Adipocyte (in vitro differentiated cells): ENCODE data around the gene ZDHHC11.
"Not testable (repeated sequence)": the region's sequence is repeated elsewhere in the genome, so short reads cannot be mapped to it uniquely, and the experiment has no call there.

ENCODE experiments used
- DNase-seq: peaks from one replicate; pipeline ENCODE4 v3.0.0-alpha.2; 2015; ENCODE audit warnings: low read depth
- H3K27me3 ChIP-seq: replicated peaks from 2 replicates; pipeline ENCODE4 v1.7.0; 2013; ENCODE audit warnings: mild to moderate bottlenecking, low read length, moderate library complexity; ENCODE audit not compliant: control insufficient read depth, insufficient read depth
- H3K36me3 ChIP-seq: 2 replicates; pipeline ENCODE4 v1.7.0; 2013; ENCODE audit warnings: low read length, mild to moderate bottlenecking, moderate library complexity; ENCODE audit not compliant: control insufficient read depth, insufficient read depth, severe bottlenecking
- H3K4me1 ChIP-seq: 2 replicates; pipeline ENCODE4 v1.7.0; 2013; ENCODE audit warnings: mild to moderate bottlenecking, low read length, moderate library complexity; ENCODE audit not compliant: control insufficient read depth, insufficient read depth
- H3K4me3 ChIP-seq: 2 replicates; pipeline ENCODE4 v1.7.0; 2013; ENCODE audit warnings: mild to moderate bottlenecking, low read length, moderate library complexity
- H3K9ac ChIP-seq: 2 replicates; pipeline ENCODE4 v1.7.0; 2013; ENCODE audit warnings: mild to moderate bottlenecking, low read length, moderate library complexity
- H3K9me3 ChIP-seq: 2 replicates; pipeline ENCODE4 v1.7.0; 2013; ENCODE audit warnings: mild to moderate bottlenecking, low read length, moderate library complexity; ENCODE audit not compliant: control insufficient read depth

ZDHHC11 gene

DNA sequence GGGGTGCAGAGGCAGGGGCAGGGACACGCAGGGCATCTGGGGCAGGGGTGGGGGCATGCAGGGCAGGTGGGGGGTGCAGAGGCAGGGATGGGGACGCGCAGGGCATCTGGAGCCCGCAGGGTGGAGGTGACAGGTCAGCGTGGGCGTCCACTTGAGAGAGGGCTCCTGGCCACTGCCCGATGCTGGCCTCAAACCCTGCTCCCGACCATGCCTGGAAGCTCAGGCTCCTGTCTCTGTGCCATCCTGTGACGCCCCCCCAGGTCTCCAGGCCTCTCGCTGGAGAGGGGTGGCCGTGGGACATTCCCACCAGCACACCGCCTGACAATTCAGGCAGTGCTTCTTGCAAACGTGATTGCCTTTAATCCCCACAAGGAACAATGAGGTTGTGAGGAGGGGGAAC lies 99.3 kb downstream of the ZDHHC11 start:
- Histone ChIP-seq H3K4me1 (no peaks in the 10 kb centered on the region), H3K9me3 (no peaks in the 10 kb centered on the region), H3K36me3 (no peaks in the 10 kb centered on the region), H3K27me3 (no peaks in the 10 kb centered on the region), H3K4me3 (no peak overlapping the region), H3K9ac (no peak overlapping the region)
- DNase-seq, result no peak

DNA sequence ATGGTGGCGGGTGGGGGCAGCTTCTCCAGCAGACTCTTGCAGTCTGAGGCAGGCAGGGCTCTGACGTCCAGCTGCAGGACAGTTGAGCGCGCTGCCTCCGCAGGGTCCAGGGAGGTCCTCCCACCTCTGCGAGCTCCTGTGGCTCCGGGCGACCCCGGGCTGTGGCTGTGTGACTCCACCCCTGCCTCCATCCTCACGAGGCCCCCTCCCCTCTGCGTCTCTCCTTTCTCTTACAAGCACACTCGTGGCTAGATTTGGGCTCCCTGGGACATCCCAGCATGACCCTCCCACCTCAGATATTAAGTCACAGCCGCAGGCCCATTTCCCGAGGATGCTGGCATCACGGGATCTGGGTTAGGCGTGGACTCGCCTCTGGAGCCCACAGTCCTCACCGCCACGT lies 100.6 kb downstream of the ZDHHC11 start:
- H3K9me3 ChIP-seq, H3K27me3 ChIP-seq, H3K36me3 ChIP-seq, H3K9ac ChIP-seq, H3K4me1 ChIP-seq, DNase-seq, H3K4me3 ChIP-seq: not testable (repeated sequence)

DNA sequence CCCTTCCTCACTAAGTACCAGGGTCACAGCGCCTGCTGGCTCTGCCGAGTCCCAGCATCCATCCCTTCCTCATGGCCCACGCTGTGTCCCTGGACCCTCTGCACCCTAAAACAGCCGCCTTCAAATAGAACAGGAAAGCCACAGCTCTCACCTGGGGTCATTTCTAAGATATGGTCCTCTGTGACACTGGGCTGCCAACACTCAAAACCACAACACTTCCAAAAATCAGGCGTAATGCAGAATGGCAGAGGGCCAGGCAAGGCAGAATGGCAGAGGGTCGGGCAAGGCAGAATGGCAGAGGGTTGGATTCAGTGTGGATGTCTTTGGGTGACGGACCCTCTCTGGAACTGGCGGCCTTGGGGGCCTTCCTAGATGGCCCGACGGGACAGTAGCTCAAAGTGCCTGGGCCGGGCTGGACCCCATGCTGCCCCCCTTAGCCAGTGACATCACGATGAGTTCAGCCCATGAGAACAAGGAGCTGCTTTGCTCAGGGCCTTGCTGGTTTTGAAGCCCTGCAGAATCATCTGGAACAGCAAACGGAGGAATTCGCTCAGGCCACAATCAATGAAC lies 101.6 kb downstream of the ZDHHC11 start:
- no peaks in the 10 kb centered on the region for H3K4me1 ChIP-seq
- H3K9me3 ChIP-seq, result no peaks in the 10 kb centered on the region
- no peak overlapping the region for H3K4me3 ChIP-seq
- no peak overlapping the region for H3K9ac ChIP-seq
- H3K27me3 ChIP-seq, result no peaks in the 10 kb centered on the region
- no peaks in the 10 kb centered on the region for H3K36me3 ChIP-seq
- DNase-seq, result no peak

DNA sequence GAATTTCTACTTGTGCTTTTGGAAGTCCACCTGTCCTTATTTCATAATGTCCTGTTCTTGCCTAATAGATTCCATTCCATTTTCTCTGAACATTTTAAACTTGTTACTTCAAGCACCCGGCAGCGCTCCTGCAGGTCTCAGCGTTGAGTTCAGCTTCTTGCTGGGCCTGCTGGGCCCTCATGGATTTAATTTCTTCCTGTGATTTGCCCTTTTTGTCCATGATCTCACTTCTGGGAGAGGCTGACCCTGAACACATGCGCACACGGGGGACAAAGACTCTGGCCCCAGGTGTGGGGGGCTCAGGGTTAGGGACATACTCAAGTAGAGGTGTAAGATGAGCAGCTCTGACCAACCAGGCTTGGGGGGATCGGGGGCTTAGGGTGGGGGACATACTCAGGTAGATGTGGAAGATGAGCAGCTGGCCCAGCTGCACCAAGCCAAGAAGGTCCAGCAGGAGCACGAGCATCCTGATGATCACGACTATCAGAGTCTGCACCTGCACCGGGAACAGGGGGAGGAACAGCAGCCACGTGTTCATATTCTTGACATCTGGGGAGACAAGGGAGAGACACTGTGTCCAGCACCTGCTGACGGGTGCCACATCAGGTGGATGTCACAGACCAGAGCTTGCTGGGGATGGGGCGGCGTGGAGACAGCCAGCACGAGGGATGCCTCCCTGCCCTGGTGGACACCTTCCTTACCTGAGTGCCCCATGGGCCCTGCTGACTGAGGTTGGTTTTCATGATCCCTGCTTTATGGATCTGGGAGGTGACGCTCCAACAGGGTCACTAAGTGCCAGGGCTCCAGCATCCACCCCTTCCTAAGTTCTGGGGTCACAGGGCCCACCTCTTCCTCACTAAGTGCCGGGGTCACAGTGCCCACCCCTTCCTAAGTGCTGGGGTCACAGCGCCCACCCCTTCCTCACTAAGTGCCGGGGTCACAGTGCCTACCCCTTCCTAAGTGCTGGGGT lies 102.5 kb downstream of the ZDHHC11 start:
- H3K9ac ChIP-seq, DNase-seq, H3K9me3 ChIP-seq, H3K36me3 ChIP-seq, H3K4me3 ChIP-seq, H3K27me3 ChIP-seq, H3K4me1 ChIP-seq: not testable (repeated sequence)

DNA sequence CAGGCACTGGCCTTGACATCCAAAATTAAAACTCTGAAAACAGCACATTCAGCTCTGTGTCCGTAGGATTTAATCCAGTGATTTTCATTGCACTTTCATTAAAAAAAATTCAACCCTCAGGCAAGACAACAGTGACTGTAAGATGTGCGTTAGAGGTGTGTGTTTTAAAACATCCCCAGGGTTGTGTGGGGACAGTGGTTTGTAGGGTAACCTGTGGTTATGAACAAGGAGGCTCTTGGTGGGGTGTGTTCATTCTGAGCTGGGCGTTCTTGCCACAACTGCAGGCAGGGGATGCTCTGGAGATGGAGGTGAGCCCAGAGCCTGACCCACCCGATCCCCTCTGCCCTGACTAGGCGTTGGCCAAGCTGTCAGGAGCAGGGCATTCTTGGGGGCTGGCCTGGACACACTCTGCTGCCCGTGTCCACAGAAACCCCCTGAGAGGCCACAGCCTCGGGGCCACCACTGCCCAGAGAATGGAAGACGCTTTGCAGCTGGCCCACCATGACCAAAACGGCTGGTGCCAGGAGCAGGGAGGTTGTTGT lies 103.4 kb downstream of the ZDHHC11 start:
- H3K27me3 ChIP-seq, H3K36me3 ChIP-seq, H3K9ac ChIP-seq, H3K4me1 ChIP-seq, H3K9me3 ChIP-seq, DNase-seq, H3K4me3 ChIP-seq: not testable (repeated sequence)

DNA sequence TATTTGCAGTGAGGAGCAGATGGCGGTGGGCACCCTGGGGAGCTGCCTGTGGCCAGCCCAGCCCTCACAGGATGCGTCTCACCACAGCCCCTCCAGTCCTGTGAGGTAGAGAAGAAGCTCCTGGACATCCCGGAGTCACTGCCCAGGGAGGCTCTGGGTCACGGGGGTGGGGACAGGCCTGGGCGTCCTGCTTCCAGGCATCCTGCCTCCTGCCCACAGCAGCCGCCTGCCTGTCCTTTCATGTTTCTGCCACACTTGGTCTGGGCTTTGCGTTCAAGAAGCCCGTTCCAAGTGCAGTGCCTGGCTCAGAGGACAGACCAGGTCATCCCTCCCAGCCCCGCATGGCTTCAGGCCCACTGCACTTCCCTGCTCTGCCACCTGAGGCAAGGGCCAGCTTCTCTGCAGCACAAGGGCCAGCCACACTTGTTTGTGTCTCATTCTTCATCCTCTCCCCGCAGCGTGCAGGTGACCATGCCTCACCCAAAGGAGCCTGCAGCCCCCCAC lies 104.5 kb downstream of the ZDHHC11 start:
- Histone ChIP-seq H3K36me3 (no peaks in the 10 kb centered on the region), H3K27me3 (no peaks in the 10 kb centered on the region), H3K9me3 (no peaks in the 10 kb centered on the region), H3K4me1 (no peaks in the 10 kb centered on the region), H3K4me3 (no peak overlapping the region), H3K9ac (no peak overlapping the region)
- DNase-seq, result no peak
